Endothelial cell of umbilical vein (primary cell): ENCODE measurements around the gene PSKH1. TPM values are rescaled to one million over a fixed set of nuclear protein-coding genes. Genes with fewer than 3 reads are reported as not detected.

Source experiments
- BruUV-seq: library from RNA; stranded (reverse); fragments of 400-500 nt; replicated peaks from 2 replicates; lab custom pipeline; 2021; lab: Mats Ljungman, UMichigan
- CTCF ChIA-PET: fragments of 300-600, 350-600 bp; sonication (Branson Sonifier 250); formaldehyde crosslinking; loops from one replicate; lab custom pipeline; 2021; ENCODE audit warnings: antibody characterized with exemption, inconsistent platforms; lab: Charles Lee
- POLR2A ChIA-PET: fragments of 300-600, 350-600 bp; sonication (Branson Sonifier 250); formaldehyde crosslinking; loops from one replicate; lab custom pipeline; 2021; ENCODE audit warnings: antibody characterized with exemption, inconsistent platforms; lab: Charles Lee
- DNase-seq: peaks from one replicate; pipeline ENCODE4 v3.0.0-alpha.2; 2011; ENCODE audit warnings: low read depth, low spot score
- FAIRE-seq: peaks from 2 replicates; lab custom pipeline; 2011; peaks lifted over from hg19 to GRCh38; lab: Jason Lieb, UNC
- H2AFZ ChIP-seq: 2 replicates; pipeline ENCODE4 v1.6.0; 2012; ENCODE audit warnings: low read depth, low read length, control low read depth, inconsistent platforms
- H3K27ac ChIP-seq: 2 replicates; pipeline ENCODE4 v1.5.1; 2011; ENCODE audit warnings: low read depth, mild to moderate bottlenecking, control low read depth, low read length, moderate library complexity; ENCODE audit not compliant: insufficient read depth
- H3K27me3 ChIP-seq, 2 experiments: 2 replicates each; pipeline versions ENCODE4 v1.6.0 to v1.6.1; 2011; ENCODE audit warnings: low read length in 2 of 2, mixed read lengths in 1 of 2; ENCODE audit not compliant: control insufficient read depth in 2 of 2, insufficient read depth in 2 of 2
- H3K36me3 ChIP-seq, 2 experiments: 2 replicates in 1 of 2; 3 replicates in 1 of 2; pipeline ENCODE4 v1.5.1; 2011; ENCODE audit warnings: low read length in 2 of 2, mild to moderate bottlenecking in 1 of 2, moderate library complexity in 1 of 2; ENCODE audit not compliant: control insufficient read depth in 2 of 2, insufficient read depth in 2 of 2; ENCODE audit errors: extremely low read depth in 1 of 2
- H3K4me1 ChIP-seq: 3 replicates; pipeline ENCODE4 v1.5.1; 2011; ENCODE audit warnings: mild to moderate bottlenecking, low read length; ENCODE audit not compliant: control insufficient read depth, insufficient read depth; ENCODE audit errors: extremely low read depth
- H3K4me2 ChIP-seq: 2 replicates; pipeline ENCODE4 v1.6.1; 2011; ENCODE audit warnings: low read length, control low read depth, mixed read lengths; ENCODE audit not compliant: insufficient read depth
- H3K4me3 ChIP-seq, 3 experiments: fragments of 200-600 bp in 1 of 3; sonication (generic), shearing (Covaris generic) in 1 of 3; replicated peaks in 1 of 3; 2 replicates each; pipeline ENCODE4 v1.5.1; 2011 to 2016; ENCODE audit warnings: control low read depth in 3 of 3, low read length in 3 of 3, mild to moderate bottlenecking in 2 of 3, inconsistent platforms in 1 of 3, low read depth in 1 of 3, moderate library complexity in 1 of 3; ENCODE audit not compliant: insufficient read depth in 1 of 3
- H3K79me2 ChIP-seq: 2 replicates; pipeline ENCODE4 v1.6.0; 2012; ENCODE audit warnings: low read length, inconsistent platforms; ENCODE audit not compliant: control insufficient read depth, insufficient read depth
- H3K9ac ChIP-seq: replicated peaks from 2 replicates; pipeline ENCODE3; 2011; ENCODE audit warnings: low read length, control low read depth; ENCODE audit not compliant: insufficient read depth; ENCODE audit errors: extremely low read depth
- H3K9me1 ChIP-seq: replicated peaks from 3 replicates; pipeline ENCODE4 v1.6.0; 2011; ENCODE audit warnings: mild to moderate bottlenecking, low read length; ENCODE audit not compliant: control insufficient read depth, insufficient read depth; ENCODE audit errors: extremely low read depth
- H3K9me3 ChIP-seq: replicated peaks from 2 replicates; pipeline ENCODE4 v1.5.1; 2012; ENCODE audit warnings: low read length, inconsistent platforms; ENCODE audit not compliant: control insufficient read depth, insufficient read depth
- H4K20me1 ChIP-seq: replicated peaks from 2 replicates; pipeline ENCODE3; 2011; ENCODE audit warnings: mild to moderate bottlenecking, low read length; ENCODE audit not compliant: control insufficient read depth, insufficient read depth; ENCODE audit errors: extremely low read depth
- CTCF ChIP-seq, 2 donors: IDR thresholded peaks; 1 replicate in 1 of 2; 2 replicates in 1 of 2; pipeline ENCODE4 v1.5.1; 2011; ENCODE audit warnings: low read length in 2 of 2, mild to moderate bottlenecking in 2 of 2, moderate library complexity in 2 of 2, control low read depth in 1 of 2, inconsistent platforms in 1 of 2, low read depth in 1 of 2; ENCODE audit not compliant: insufficient read depth in 1 of 2; ENCODE audit errors: extremely low read depth in 1 of 2
- EZH2 ChIP-seq: IDR thresholded peaks from 2 replicates; pipeline ENCODE4 v1.6.1; 2012; ENCODE audit warnings: borderline replicate concordance, low read depth, mild to moderate bottlenecking, moderate library complexity, low read length, inconsistent platforms; ENCODE audit not compliant: severe bottlenecking
- FOS ChIP-seq: IDR thresholded peaks from 2 replicates; pipeline ENCODE4 v1.6.1; 2011; ENCODE audit warnings: mild to moderate bottlenecking, low read length, moderate library complexity, borderline replicate concordance; ENCODE audit not compliant: insufficient read depth
- GATA2 ChIP-seq: IDR thresholded peaks from 2 replicates; pipeline ENCODE4 v1.7.0; 2011; ENCODE audit warnings: low read depth, mild to moderate bottlenecking, moderate library complexity, mixed read lengths, low read length; ENCODE audit not compliant: insufficient read length, insufficient read depth
- JUN ChIP-seq: IDR thresholded peaks from 2 replicates; pipeline ENCODE4 v1.6.1; 2011; ENCODE audit warnings: borderline replicate concordance, low read depth; ENCODE audit not compliant: insufficient read length, insufficient read depth
- MAX ChIP-seq: IDR thresholded peaks from 2 replicates; pipeline ENCODE4 v1.6.1; 2011; ENCODE audit not compliant: insufficient read depth, insufficient read length
- MYC ChIP-seq: IDR thresholded peaks from one replicate; pipeline ENCODE4 v1.6.1; 2011; ENCODE audit warnings: mild to moderate bottlenecking, low read depth, low read length
- POLR2A ChIP-seq: IDR thresholded peaks from 2 replicates; pipeline ENCODE4 v1.6.1; 2012; ENCODE audit warnings: low read depth, mild to moderate bottlenecking, control low read depth, low read length
- POLR2AphosphoS5 ChIP-seq: IDR thresholded peaks from 2 replicates; pipeline ENCODE4 v1.6.1; 2012; ENCODE audit warnings: low read depth, mild to moderate bottlenecking, control low read depth, low read length, moderate library complexity; ENCODE audit not compliant: insufficient read depth
- dilution Hi-C: fragments of 300-500 bp; cut with MboI; formaldehyde crosslinking; loops from one replicate; pipeline ENCODE4 v1.15.0; 2019; ENCODE audit warnings: low sequenced_read_pairs; ENCODE audit not compliant: extremely low pct_ligation_motif_present
- intact Hi-C: fragments of 100-400 bp; cut with micrococcal nuclease; formaldehyde crosslinking; loops from one replicate; pipeline ENCODE4 v1.10.0; 2022
- polyA plus RNA-seq, 4 experiments: library from polyadenylated mRNA; depleted of rRNA in 3 of 4; stranded (reverse) in 3 of 4; unstranded in 1 of 4; fragments of >200 nt; gene quantifications; 2 replicates each; pipeline versions ENCODE4 v1.2.1 to v1.2.3, GENCODE V29; 2011 to 2012; ENCODE audit warnings: missing spikeins in 1 of 4
- total RNA-seq: library from RNA; stranded (reverse); gene quantifications from 2 replicates; pipeline ENCODE4 v1.2.3, GENCODE V29; 2021

Gene PSKH1
- total and polyA plus RNA-seq, 2 donors (not counting 3 experiments of a cell fraction or from before 2014, with no cell fraction given): 25.9 to 42.6 TPM

GRCh38 chr16:67941469-67942199, 48.6 kb downstream of the PSKH1 start:
- dilution Hi-C loops (no loop called here), intact Hi-C loops (no loop called here)
- no TSS peak for BruUV-seq
- H3K27ac ChIP-seq: no peak overlapping the region
- ChIA-PET POLR2A (no interaction called here), CTCF (interaction anchor here (0.6 to 3.1 kb wide), 12 partner anchors 9 to 391 kb away, joined by 3 to 27 read pairs (median 4); partner anchors contain the start of gene ACD)
- no peaks in the 10 kb centered on the region for H3K9me3 ChIP-seq
- H2AFZ ChIP-seq: no peak overlapping the region
- H3K9me1 ChIP-seq: no peaks in the 10 kb centered on the region
- FAIRE-seq: no peak
- H3K79me2 ChIP-seq: no peaks in the 10 kb centered on the region
- H3K9ac ChIP-seq: no peak overlapping the region
- H4K20me1 ChIP-seq: no peaks in the 10 kb centered on the region
- peaks cover 6% of the 10 kb centered on the region for H3K4me1 ChIP-seq
- DNase-seq: no peak
- TF ChIP-seq POLR2A (no peak), CTCF (IDR thresholded peaks at IDR 0.05; ENCODE audit: extremely low read depth in 1 of 2, insufficient read depth in 1 of 2, low read depth in 1 of 2, low read length in 2 of 2) (no peak), JUN (no peak), MAX (no peak), FOS (no peak), POLR2AphosphoS5 (no peak), MYC (no peak), EZH2 (no peak), GATA2 (no peak)
- H3K4me2 ChIP-seq: no peak overlapping the region
- H3K4me3 ChIP-seq: no peak overlapping the region
- no peaks in the 10 kb centered on the region for H3K27me3 ChIP-seq
- peaks cover 19 to 50% of the 10 kb centered on the region in 2 experiments for H3K36me3 ChIP-seq
